H9 (cell line): ENCODE results near the gene TOR3A. TPM values are rescaled to one million over a fixed set of nuclear protein-coding genes. Genes with fewer than 3 reads are reported as not detected.

ENCODE experiments used
- DNase-seq: peaks from one replicate; pipeline ENCODE4 v3.0.0-alpha.2; 2017
- H2AFZ ChIP-seq: one replicate; pipeline ENCODE4 v1.6.1; 2013; ENCODE audit warnings: mild to moderate bottlenecking, low read length, control low read depth, moderate library complexity
- H2AK5ac ChIP-seq: 2 replicates; pipeline ENCODE4 v1.6.1; 2013; ENCODE audit warnings: low read length, control low read depth, mixed read lengths; ENCODE audit not compliant: insufficient read length
- H2BK120ac ChIP-seq: one replicate; pipeline ENCODE4 v1.6.1; 2013; ENCODE audit warnings: low read depth, mild to moderate bottlenecking, low read length, control low read depth, inconsistent platforms; ENCODE audit not compliant: poor library complexity, severe bottlenecking
- H2BK12ac ChIP-seq: 2 replicates; pipeline ENCODE4 v1.6.1; 2013; ENCODE audit warnings: low read length, control low read depth, mixed read lengths, low read depth; ENCODE audit not compliant: insufficient read length
- H2BK15ac ChIP-seq: 2 replicates; pipeline ENCODE4 v1.6.1; 2013; ENCODE audit warnings: low read depth, low read length, control low read depth
- H2BK20ac ChIP-seq: one replicate; pipeline ENCODE4 v1.6.1; 2013; ENCODE audit warnings: low read depth, mild to moderate bottlenecking, low read length, control low read depth, inconsistent platforms; ENCODE audit not compliant: poor library complexity, severe bottlenecking
- H2BK5ac ChIP-seq: 2 replicates; pipeline ENCODE4 v1.6.1; 2013; ENCODE audit warnings: low read length, control low read depth, mixed read lengths; ENCODE audit not compliant: insufficient read length
- H3K14ac ChIP-seq: 2 replicates; pipeline ENCODE4 v1.6.1; 2013; ENCODE audit warnings: low read length, control low read depth; ENCODE audit not compliant: insufficient read depth
- H3K18ac ChIP-seq: 2 replicates; pipeline ENCODE4 v1.6.1; 2013; ENCODE audit warnings: low read depth, mild to moderate bottlenecking, mixed read lengths, low read length, control low read depth; ENCODE audit not compliant: insufficient read length
- H3K23ac ChIP-seq: 2 replicates; pipeline ENCODE4 v1.6.1; 2013; ENCODE audit warnings: low read length, control low read depth, mixed read lengths, low read depth; ENCODE audit not compliant: insufficient read length
- H3K23me2 ChIP-seq: 2 replicates; pipeline ENCODE4 v1.6.1; 2013; ENCODE audit warnings: low read depth, mild to moderate bottlenecking, mixed read lengths, low read length, control low read depth; ENCODE audit not compliant: insufficient read length, poor library complexity, severe bottlenecking
- H3K27ac ChIP-seq: 2 replicates; pipeline ENCODE4 v1.5.1; 2013; ENCODE audit warnings: low read length, control low read depth, mixed read lengths, low read depth; ENCODE audit not compliant: insufficient read length
- H3K27me3 ChIP-seq: 2 replicates; pipeline ENCODE4 v1.6.1; 2013; ENCODE audit warnings: low read length, control low read depth, inconsistent platforms; ENCODE audit not compliant: insufficient read depth
- H3K4ac ChIP-seq: 2 replicates; pipeline ENCODE4 v1.6.1; 2013; ENCODE audit warnings: low read depth, mild to moderate bottlenecking, control low read depth, inconsistent platforms, low read length, moderate library complexity
- H3K4me1 ChIP-seq: 2 replicates; pipeline ENCODE4 v1.6.1; 2013; ENCODE audit warnings: low read length, control low read depth, inconsistent platforms; ENCODE audit not compliant: insufficient read depth
- H3K4me2 ChIP-seq: 2 replicates; pipeline ENCODE4 v1.6.1; 2013; ENCODE audit warnings: low read length, control low read depth, mixed read lengths; ENCODE audit not compliant: insufficient read length, insufficient read depth
- H3K56ac ChIP-seq: 2 replicates; pipeline ENCODE4 v1.6.1; 2013; ENCODE audit warnings: low read depth, mild to moderate bottlenecking, mixed read lengths, low read length, control low read depth; ENCODE audit not compliant: insufficient read length
- H3K79me1 ChIP-seq: 2 replicates; pipeline ENCODE4 v1.6.1; 2013; ENCODE audit warnings: low read depth, mild to moderate bottlenecking, moderate library complexity, low read length, control low read depth, inconsistent platforms; ENCODE audit not compliant: insufficient read depth, poor library complexity, severe bottlenecking
- H3K79me2 ChIP-seq: 2 replicates; pipeline ENCODE4 v1.6.1; 2013; ENCODE audit warnings: low read length, control low read depth, inconsistent platforms; ENCODE audit not compliant: insufficient read depth
- H3K9ac ChIP-seq: 2 replicates; pipeline ENCODE4 v1.6.1; 2013; ENCODE audit warnings: low read length, control low read depth, mixed read lengths; ENCODE audit not compliant: insufficient read length; ENCODE audit errors: extremely low read depth
- H3K9me3 ChIP-seq: one replicate; pipeline ENCODE4 v1.6.1; 2013; ENCODE audit warnings: low read depth, low read length, inconsistent platforms; ENCODE audit not compliant: control insufficient read depth
- H3T11ph ChIP-seq: one replicate; pipeline ENCODE4 v1.6.1; 2013; ENCODE audit warnings: mild to moderate bottlenecking, low read length, control low read depth, inconsistent platforms
- H4K20me1 ChIP-seq: one replicate; pipeline ENCODE4 v1.6.1; 2013; ENCODE audit not compliant: control insufficient read depth, insufficient read length, insufficient read depth
- H4K5ac ChIP-seq: 2 replicates; pipeline ENCODE4 v1.6.1; 2013; ENCODE audit warnings: low read depth, mild to moderate bottlenecking, mixed read lengths, low read length, control low read depth; ENCODE audit not compliant: insufficient read length
- H4K8ac ChIP-seq: replicated peaks from 2 replicates; pipeline ENCODE4 v1.6.1; 2013; ENCODE audit warnings: low read length, control low read depth, mixed read lengths, low read depth; ENCODE audit not compliant: insufficient read length
- H4K91ac ChIP-seq: 2 replicates; pipeline ENCODE4 v1.6.1; 2013; ENCODE audit warnings: low read depth, mild to moderate bottlenecking, moderate library complexity, mixed read lengths, low read length, control low read depth; ENCODE audit not compliant: insufficient read length
- H3K27ac Mint-ChIP-seq, 3 experiments: 2 replicates in 2 of 3; 3 replicates in 1 of 3; pipeline ENCODE4 v1.8.0; 2020 to 2021; ENCODE audit warnings: mixed read lengths in 3 of 3, mild to moderate bottlenecking in 1 of 3, moderate library complexity in 1 of 3
- H3K27me3 Mint-ChIP-seq: 2 replicates; pipeline ENCODE4 v1.8.0; 2021; ENCODE audit warnings: low read depth, mild to moderate bottlenecking, moderate library complexity, mixed read lengths
- H3K36me3 Mint-ChIP-seq, 3 experiments: 2 replicates in 2 of 3; 3 replicates in 1 of 3; pipeline ENCODE4 v1.8.0; 2020 to 2021; ENCODE audit warnings: low read depth in 3 of 3, mixed read lengths in 3 of 3; ENCODE audit not compliant: insufficient read depth in 1 of 3
- H3K4me1 Mint-ChIP-seq, 2 experiments: 2 replicates each; pipeline ENCODE4 v1.8.0; 2020; ENCODE audit warnings: mixed read lengths in 2 of 2
- H3K4me3 Mint-ChIP-seq, 2 experiments: 2 replicates in 1 of 2; 3 replicates in 1 of 2; pipeline ENCODE4 v1.8.0; 2020 to 2021; ENCODE audit warnings: mild to moderate bottlenecking in 2 of 2, mixed read lengths in 2 of 2, moderate library complexity in 1 of 2
- H3K9me3 Mint-ChIP-seq, 2 experiments: 2 replicates in 1 of 2; 3 replicates in 1 of 2; pipeline ENCODE4 v1.8.0; 2020; ENCODE audit warnings: mild to moderate bottlenecking in 2 of 2, mixed read lengths in 2 of 2, moderate library complexity in 1 of 2
- WGBS: extraction: QIAGEN DNeasy Blood & Tissue Kit; methylation state at CpG from one replicate; pipeline ENCODE4 v1.1.7; 2013; ENCODE audit warnings: missing lambda C conversion rate, low lambda C conversion rate, mixed read lengths; ENCODE audit not compliant: insufficient read length; ENCODE audit errors: extremely low coverage; 5-methylcytosine and 5-hydroxymethylcytosine counted together
- total RNA-seq: library from RNA; stranded (reverse); gene quantifications from 2 replicates; pipeline ENCODE4 v1.2.1, GENCODE V29; 2021
- TF ChIP-seq, protein P1 (sequence below): fragments of 200-600 bp; sonication (generic); conservative IDR thresholded peaks from 3 replicates; pipeline ENCODE4 v1.8.0; 2021; ENCODE audit warnings: antibody characterized with exemption, mild to moderate bottlenecking

The TOR3A gene
- total RNA-seq, 1 experiment from 2014 or later = 27.3 TPM

DNA sequence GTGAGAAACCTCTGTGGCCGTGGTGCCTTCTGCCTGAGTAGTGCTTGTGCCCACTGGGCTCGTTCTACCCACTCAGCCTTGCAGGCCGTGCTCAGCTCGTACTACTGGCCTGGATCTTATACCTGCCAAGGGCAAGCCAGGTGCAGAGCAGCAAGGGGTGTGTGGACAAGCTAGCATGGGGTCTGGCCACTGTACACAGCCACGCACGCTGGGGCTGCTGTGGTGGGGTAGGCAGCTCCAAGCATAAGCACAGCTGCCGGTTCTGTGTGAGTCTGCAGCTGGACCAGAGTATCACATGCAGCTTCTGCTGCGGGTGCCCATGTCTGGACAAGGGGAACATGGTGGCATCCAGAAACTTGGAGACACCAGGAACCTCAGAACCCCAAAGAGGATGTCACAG, 39.8 kb upstream of the TOR3A start:
- H4K8ac ChIP-seq = no peak overlapping the region
- no CpG with 5 or more reads among the region's 8 CpGs for WGBS

More for the DNA sequence above, 39.8 kb upstream of the TOR3A start:
- H3K9me3 Mint-ChIP-seq = peaks cover 14 to 15% of the 10 kb centered on the region in 2 experiments; a peak in 4 of 5 replicates
- Histone ChIP-seq H3K9ac (no peak overlapping the region), H2BK120ac (no peak overlapping the region), H3K23ac (no peak overlapping the region), H4K5ac (no peak overlapping the region), H3K18ac (no peak overlapping the region), H2BK5ac (no peak overlapping the region), H3K56ac (no peak overlapping the region), H3K79me1 (no peaks in the 10 kb centered on the region), H3K4me2 (no peak overlapping the region), H2BK15ac (no peak overlapping the region), H3K79me2 (peaks cover 5% of the 10 kb centered on the region; the same call in 1 of the 2 replicates), H2BK12ac (no peak overlapping the region), H3K14ac (no peak overlapping the region; the same call in 1 of the 2 replicates), H3K9me3 (no peaks in the 10 kb centered on the region), H4K91ac (no peak overlapping the region), H3T11ph (no peak overlapping the region), H3K4me1 (peaks cover 3% of the 10 kb centered on the region; the same call in 1 of the 2 replicates), H3K4ac (no peak overlapping the region), H2BK20ac (no peak overlapping the region), H2AFZ (no peak overlapping the region), H3K27me3 (no peaks in the 10 kb centered on the region), H4K20me1 (no peaks in the 10 kb centered on the region), H3K27ac (no peak overlapping the region), H2AK5ac (no peak overlapping the region), H3K23me2 (no peaks in the 10 kb centered on the region)
- TF ChIP-seq, protein P1, sequence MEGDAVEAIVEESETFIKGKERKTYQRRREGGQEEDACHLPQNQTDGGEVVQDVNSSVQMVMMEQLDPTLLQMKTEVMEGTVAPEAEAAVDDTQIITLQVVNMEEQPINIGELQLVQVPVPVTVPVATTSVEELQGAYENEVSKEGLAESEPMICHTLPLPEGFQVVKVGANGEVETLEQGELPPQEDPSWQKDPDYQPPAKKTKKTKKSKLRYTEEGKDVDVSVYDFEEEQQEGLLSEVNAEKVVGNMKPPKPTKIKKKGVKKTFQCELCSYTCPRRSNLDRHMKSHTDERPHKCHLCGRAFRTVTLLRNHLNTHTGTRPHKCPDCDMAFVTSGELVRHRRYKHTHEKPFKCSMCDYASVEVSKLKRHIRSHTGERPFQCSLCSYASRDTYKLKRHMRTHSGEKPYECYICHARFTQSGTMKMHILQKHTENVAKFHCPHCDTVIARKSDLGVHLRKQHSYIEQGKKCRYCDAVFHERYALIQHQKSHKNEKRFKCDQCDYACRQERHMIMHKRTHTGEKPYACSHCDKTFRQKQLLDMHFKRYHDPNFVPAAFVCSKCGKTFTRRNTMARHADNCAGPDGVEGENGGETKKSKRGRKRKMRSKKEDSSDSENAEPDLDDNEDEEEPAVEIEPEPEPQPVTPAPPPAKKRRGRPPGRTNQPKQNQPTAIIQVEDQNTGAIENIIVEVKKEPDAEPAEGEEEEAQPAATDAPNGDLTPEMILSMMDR = no peak
- peaks cover 12 to 17% (median 13%) of the 10 kb centered on the region in 3 experiments; a peak in 5 of 7 replicates for H3K36me3 Mint-ChIP-seq
- peaks cover 11% of the 10 kb centered on the region in 2 experiments for H3K4me1 Mint-ChIP-seq
- H3K27me3 Mint-ChIP-seq = no peaks in the 10 kb centered on the region; the same call in 1 of the 2 replicates
- no peak overlapping the region for H3K27ac Mint-ChIP-seq
- H3K4me3 Mint-ChIP-seq = no peak overlapping the region
- DNase-seq = no peak
